Skeletal muscle satellite cell (primary cell): ENCODE measurements around the gene OTOG.

Experiments used
- H3K27me3 ChIP-seq: 2 replicates; pipeline ENCODE4 v1.7.0; 2013; ENCODE audit warnings: low read length; ENCODE audit not compliant: control insufficient read depth, insufficient read depth
- H3K36me3 ChIP-seq: 2 replicates; pipeline ENCODE4 v1.7.0; 2013; ENCODE audit warnings: mild to moderate bottlenecking, control low read depth, low read length; ENCODE audit not compliant: insufficient read depth
- H3K4me1 ChIP-seq: 2 replicates; pipeline ENCODE4 v1.7.0; 2013; ENCODE audit warnings: low read length; ENCODE audit not compliant: control insufficient read depth, insufficient read depth
- H3K4me2 ChIP-seq: 2 replicates; pipeline ENCODE4 v1.7.0; 2013; ENCODE audit warnings: mild to moderate bottlenecking, low read length
- H3K4me3 ChIP-seq: 2 replicates; pipeline ENCODE4 v1.7.0; 2013; ENCODE audit warnings: low read length
- H3K9ac ChIP-seq: 2 replicates; pipeline ENCODE4 v1.7.0; 2013; ENCODE audit warnings: mild to moderate bottlenecking, low read depth, low read length, moderate library complexity
- H3K9me3 ChIP-seq: replicated peaks from 2 replicates; pipeline ENCODE4 v1.7.0; 2013; ENCODE audit warnings: mild to moderate bottlenecking, control low read depth, low read length

OTOG gene

GRCh38 chr11:17580271-17580670 is 33.2 kb downstream of the OTOG start:
- H3K9ac ChIP-seq, result no peak overlapping the region
- H3K4me2 ChIP-seq, result no peak overlapping the region
- peaks cover 78% of the 10 kb centered on the region for H3K27me3 ChIP-seq
- no peaks in the 10 kb centered on the region for H3K9me3 ChIP-seq
- no peaks in the 10 kb centered on the region for H3K36me3 ChIP-seq
- no peak overlapping the region for H3K4me3 ChIP-seq
- H3K4me1 ChIP-seq, result no peaks in the 10 kb centered on the region

GRCh38 chr11:17581036-17581731 is 34.1 kb downstream of the OTOG start:
- Histone ChIP-seq H3K9ac (no peak overlapping the region), H3K9me3 (no peaks in the 10 kb centered on the region), H3K4me2 (no peak overlapping the region), H3K4me3 (no peak overlapping the region), H3K36me3 (no peaks in the 10 kb centered on the region), H3K27me3 (peaks cover 85% of the 10 kb centered on the region), H3K4me1 (no peaks in the 10 kb centered on the region)

GRCh38 chr11:17581732-17582053 is 34.6 kb downstream of the OTOG start:
- Histone ChIP-seq H3K4me1 (no peaks in the 10 kb centered on the region), H3K4me2 (no peak overlapping the region), H3K9me3 (no peaks in the 10 kb centered on the region), H3K9ac (no peak overlapping the region), H3K4me3 (no peak overlapping the region), H3K36me3 (no peaks in the 10 kb centered on the region), H3K27me3 (peaks cover 85% of the 10 kb centered on the region)

- Histone ChIP-seq H3K36me3 (no peaks in the 10 kb centered on the region), H3K9me3 (no peaks in the 10 kb centered on the region), H3K4me2 (no peak overlapping the region), H3K9ac (no peak overlapping the region), H3K4me3 (no peak overlapping the region), H3K27me3 (peaks cover 79% of the 10 kb centered on the region), H3K4me1 (no peaks in the 10 kb centered on the region)
These were observed 39.0 kb downstream of the OTOG start for GRCh38 chr11:17585911-17586695.

GRCh38 chr11:17588166-17588565 is 41.1 kb downstream of the OTOG start:
- Histone ChIP-seq H3K27me3 (peaks cover 81% of the 10 kb centered on the region), H3K4me3 (no peak overlapping the region), H3K4me2 (no peak overlapping the region)

GRCh38 chr11:17588721-17589120 is 41.7 kb downstream of the OTOG start:
- H3K27me3 ChIP-seq, result peaks cover 82% of the 10 kb centered on the region

More at GRCh38 chr11:17588166-17588565, 41.1 kb downstream of the OTOG start:
- H3K9ac ChIP-seq, result no peak overlapping the region
- H3K4me1 ChIP-seq, result no peaks in the 10 kb centered on the region
- H3K36me3 ChIP-seq, result no peaks in the 10 kb centered on the region
- H3K9me3 ChIP-seq, result no peaks in the 10 kb centered on the region

GRCh38 chr11:17590463-17590862 is 43.4 kb downstream of the OTOG start:
- no peak overlapping the region for H3K4me3 ChIP-seq
- no peaks in the 10 kb centered on the region for H3K36me3 ChIP-seq
- H3K4me2 ChIP-seq, result no peak overlapping the region
- H3K4me1 ChIP-seq, result no peaks in the 10 kb centered on the region
- peaks cover 77% of the 10 kb centered on the region for H3K27me3 ChIP-seq
- H3K9me3 ChIP-seq, result no peaks in the 10 kb centered on the region
- no peak overlapping the region for H3K9ac ChIP-seq

More at GRCh38 chr11:17588721-17589120, 41.7 kb downstream of the OTOG start:
- Histone ChIP-seq H3K4me3 (no peak overlapping the region), H3K4me1 (no peaks in the 10 kb centered on the region), H3K9me3 (no peaks in the 10 kb centered on the region), H3K9ac (no peak overlapping the region), H3K4me2 (no peak overlapping the region), H3K36me3 (no peaks in the 10 kb centered on the region)

- Histone ChIP-seq H3K4me3 (no peak overlapping the region), H3K36me3 (no peaks in the 10 kb centered on the region), H3K4me1 (no peaks in the 10 kb centered on the region), H3K9me3 (no peaks in the 10 kb centered on the region), H3K4me2 (no peak overlapping the region), H3K27me3 (peaks cover 77% of the 10 kb centered on the region), H3K9ac (no peak overlapping the region)
These were observed 44.2 kb downstream of the OTOG start for GRCh38 chr11:17591293-17591692.

GRCh38 chr11:17593466-17594245 is 46.6 kb downstream of the OTOG start:
- Histone ChIP-seq H3K9ac (no peak overlapping the region), H3K27me3 (peaks cover 70% of the 10 kb centered on the region), H3K4me1 (no peaks in the 10 kb centered on the region), H3K9me3 (no peaks in the 10 kb centered on the region), H3K4me2 (no peak overlapping the region), H3K4me3 (no peak overlapping the region), H3K36me3 (no peaks in the 10 kb centered on the region)

- Histone ChIP-seq H3K9me3 (no peaks in the 10 kb centered on the region), H3K27me3 (peaks cover 59% of the 10 kb centered on the region), H3K9ac (no peak overlapping the region), H3K4me3 (no peak overlapping the region), H3K4me2 (no peak overlapping the region), H3K4me1 (no peaks in the 10 kb centered on the region), H3K36me3 (no peaks in the 10 kb centered on the region)
These were observed 47.7 kb downstream of the OTOG start for GRCh38 chr11:17594686-17595192.

- peaks cover 50% of the 10 kb centered on the region for H3K27me3 ChIP-seq
- H3K4me2 ChIP-seq, result no peak overlapping the region
- H3K36me3 ChIP-seq, result no peaks in the 10 kb centered on the region
- no peak overlapping the region for H3K9ac ChIP-seq
- H3K4me3 ChIP-seq, result no peak overlapping the region
- no peaks in the 10 kb centered on the region for H3K4me1 ChIP-seq
- no peaks in the 10 kb centered on the region for H3K9me3 ChIP-seq
These were observed 48.7 kb downstream of the OTOG start for GRCh38 chr11:17595526-17596309.
